CD4-positive, alpha-beta T cell treated with Interleukin-4 for 4 hours (primary cell): ENCODE data around the gene TMEM151A.
A peak's percentile ranks its signal among the peaks of the same experiment; 100 is the strongest.

ENCODE experiments used
- DNase-seq: peaks from one replicate; pipeline ENCODE4 v3.0.0-alpha.2; 2020

Gene TMEM151A

DNA sequence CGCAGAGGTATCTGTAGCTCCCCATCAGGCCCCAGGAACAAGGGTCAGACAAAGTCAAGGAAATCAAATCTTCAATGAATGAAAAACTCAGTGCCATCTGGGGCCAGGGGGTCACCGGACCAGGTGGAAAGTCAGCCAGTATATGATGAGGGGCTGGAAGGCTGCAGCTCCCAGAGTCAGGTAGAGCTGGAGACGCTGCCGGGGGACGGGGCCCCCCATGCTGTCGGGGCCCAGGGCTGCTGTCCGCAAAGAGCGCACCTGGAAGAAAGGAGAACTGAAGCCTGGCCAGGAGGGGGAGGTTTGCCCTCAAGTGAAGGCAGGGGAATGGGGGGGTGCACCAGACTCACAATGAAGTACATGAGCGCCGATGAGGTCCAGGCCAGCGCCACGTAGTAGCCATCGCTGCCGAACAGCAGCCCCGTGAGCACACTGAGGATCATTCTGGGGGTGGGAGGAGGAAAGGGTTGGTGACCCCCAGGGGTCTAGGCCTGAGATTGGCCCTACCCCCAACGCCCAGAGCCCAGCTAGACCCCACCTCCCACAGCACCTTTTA, 7.1 kb upstream of the TMEM151A start:
- DNase-seq = no peak

DNA sequence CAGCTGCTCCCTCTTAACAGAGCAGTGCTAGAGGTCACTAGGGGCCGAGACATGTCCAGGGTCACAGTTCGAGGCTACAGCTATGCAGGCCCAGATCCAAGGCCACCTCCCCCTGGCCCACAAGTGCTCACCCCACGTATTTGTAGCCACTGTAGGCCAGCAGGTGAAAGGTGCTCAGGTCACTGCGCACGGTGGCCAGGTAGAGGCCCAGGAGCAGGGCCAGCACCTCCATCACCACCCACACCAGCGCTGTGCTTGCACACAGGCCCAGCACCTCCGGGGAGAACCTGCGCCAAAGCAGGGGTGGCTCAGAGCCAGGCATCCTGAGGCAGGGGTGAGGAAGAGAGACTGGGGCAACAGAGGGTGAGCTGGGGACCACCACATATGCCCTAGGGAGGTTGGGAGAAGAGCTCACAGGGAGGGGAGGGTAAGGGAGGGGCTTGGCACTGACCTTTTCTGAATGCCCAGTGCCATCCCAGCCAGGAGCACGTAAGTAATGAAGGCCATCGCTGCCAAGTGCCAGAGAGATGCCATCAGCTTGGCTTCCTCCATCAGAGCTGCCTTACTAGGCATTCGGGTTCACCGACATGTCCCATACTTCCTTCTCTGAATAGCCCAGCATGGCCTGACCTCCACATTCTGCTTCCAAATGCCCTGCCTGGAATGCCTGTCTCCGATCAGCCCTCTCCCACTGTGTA, 6.3 kb upstream of the TMEM151A start:
- no peak for DNase-seq

DNA sequence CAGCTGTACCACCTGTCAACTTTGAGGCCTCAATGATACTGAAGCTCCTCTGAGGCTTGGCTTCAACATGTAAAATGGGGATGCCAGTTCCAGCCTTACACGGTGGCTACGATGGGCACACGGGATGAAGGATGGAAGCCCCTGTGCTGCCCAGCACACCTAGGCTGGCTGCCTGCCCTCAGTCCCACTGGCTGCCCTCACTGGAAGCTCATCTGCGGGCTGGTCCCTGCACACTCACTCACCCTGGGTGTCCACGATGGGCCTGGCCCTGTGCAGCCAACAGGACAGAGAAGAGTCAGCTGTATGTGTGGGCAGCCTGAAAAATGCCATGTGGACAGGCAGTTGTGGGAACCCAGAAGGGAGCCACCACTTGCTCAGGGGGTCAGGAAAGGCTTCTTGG, 5.0 kb upstream of the TMEM151A start:
- DNase-seq = no peak

DNA sequence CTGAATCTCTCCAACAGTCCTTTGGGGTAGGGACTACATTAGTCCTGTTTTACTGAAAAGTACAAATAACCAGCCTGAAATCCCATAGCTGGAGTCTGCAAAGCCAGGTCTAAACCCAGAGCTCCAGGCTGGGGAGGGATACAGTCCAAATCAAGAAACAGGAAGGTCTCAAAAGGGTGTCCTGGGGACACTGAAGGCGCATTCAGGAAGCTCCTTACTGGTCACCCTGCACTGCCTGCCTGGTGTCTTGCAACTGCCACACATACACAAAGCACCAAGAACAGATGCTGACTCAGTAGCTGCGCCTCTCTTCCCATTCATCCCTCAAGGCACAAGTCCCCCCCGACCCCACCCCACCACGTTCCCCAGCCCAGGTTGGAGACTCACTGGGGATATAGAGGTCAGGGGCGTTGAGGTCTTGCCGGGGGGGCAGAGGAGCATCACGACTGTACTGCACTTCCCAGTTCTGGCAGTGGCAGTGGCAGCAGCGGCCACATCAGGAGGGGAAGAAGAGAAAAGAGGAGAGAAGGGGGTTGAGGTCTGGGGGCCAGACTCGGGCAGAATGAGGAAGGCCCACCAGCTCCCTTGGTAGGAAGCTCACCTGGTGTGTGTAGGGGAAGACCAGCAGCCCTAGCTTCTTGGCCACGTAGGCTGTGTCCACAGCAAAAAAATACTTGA, 4.3 kb upstream of the TMEM151A start:
- DNase-seq = no peak

DNA sequence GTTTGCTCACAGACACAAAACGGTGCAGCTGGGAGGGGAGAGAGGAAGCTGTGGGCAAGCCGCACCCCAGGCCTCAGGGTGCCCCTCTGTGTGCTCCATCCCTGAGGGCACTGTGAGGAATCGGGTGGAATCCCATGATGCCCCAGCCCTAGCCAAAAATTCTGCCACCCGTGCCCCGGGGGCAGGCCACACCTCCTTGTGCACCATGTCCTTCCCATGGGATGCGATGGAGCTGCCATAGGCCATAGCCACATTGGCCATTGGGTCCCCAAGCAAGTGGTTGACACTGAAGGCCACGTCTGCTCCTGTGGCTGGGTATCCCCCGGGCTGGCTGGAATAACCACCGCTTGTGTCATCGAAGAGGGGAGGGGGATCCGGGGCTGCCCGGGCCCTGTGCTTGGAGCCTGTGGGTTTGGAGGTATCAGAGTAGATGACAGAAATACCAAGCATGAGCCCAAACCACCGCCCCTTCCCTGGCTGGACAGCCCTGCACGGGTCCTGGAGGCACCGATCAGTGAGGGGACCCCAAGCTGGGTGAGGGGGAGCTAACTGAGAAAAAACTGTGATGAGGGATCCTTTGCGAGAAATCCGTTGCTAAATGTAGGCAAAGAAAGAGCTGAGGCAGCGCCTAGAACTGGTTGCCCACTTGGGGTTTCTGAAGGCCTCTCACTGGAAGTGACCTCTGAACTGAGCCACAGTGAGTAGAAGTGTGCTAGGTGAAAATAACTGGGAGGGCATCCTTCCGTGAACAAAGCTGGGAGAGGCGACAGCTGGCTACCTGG, 3.6 kb upstream of the TMEM151A start:
- DNase-seq = no peak

DNA sequence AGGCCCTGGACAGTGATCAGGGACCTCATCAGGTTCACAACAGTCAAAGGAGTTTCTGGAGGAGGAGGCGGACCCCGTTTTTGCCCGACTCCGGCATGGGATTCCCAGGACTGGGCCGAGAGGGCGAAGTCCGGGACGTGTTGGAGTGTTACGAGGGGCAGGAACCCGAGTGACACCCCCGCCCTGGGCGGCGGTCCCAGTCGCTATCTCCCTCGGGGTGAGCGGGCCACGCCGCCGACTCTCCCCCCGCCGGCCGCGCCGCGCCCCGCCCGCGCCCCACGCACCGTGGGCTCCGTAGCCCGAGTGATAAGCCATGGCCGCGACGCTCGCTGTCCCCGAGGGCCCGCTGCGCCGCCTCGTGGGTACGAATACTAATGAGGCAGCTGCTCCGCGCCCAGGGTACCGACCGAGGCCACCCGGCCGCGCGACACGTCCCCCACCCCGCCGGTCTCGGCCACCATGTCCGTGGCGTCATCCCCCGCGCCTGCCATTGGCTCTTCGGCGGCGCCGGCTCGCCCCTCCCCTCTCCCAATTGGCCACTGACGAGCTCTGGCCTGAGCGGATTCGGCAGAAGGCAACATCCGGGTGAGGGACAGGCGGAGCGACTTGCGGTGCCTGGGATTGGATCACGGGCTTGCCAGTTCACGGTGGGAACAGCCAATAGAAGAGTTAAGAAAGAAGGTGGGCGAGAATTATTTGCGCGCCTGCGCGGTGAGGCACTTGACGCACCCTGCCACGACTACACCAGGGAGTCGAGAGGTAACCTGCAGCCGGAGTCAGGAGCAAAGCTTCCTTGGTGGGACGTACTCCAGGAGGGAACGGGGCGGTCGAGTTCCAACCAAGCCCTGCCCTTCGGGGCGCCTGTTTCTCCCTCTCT, 2.8 kb upstream of the TMEM151A start, which contains the start of gene YIF1A:
Gene YIF1A (minus strand): TSS at position 473 of the 877 bp plus-strand sequence. CDS start 158 bp downstream, at position 315.
- peak; percentile 100 for DNase-seq

DNA sequence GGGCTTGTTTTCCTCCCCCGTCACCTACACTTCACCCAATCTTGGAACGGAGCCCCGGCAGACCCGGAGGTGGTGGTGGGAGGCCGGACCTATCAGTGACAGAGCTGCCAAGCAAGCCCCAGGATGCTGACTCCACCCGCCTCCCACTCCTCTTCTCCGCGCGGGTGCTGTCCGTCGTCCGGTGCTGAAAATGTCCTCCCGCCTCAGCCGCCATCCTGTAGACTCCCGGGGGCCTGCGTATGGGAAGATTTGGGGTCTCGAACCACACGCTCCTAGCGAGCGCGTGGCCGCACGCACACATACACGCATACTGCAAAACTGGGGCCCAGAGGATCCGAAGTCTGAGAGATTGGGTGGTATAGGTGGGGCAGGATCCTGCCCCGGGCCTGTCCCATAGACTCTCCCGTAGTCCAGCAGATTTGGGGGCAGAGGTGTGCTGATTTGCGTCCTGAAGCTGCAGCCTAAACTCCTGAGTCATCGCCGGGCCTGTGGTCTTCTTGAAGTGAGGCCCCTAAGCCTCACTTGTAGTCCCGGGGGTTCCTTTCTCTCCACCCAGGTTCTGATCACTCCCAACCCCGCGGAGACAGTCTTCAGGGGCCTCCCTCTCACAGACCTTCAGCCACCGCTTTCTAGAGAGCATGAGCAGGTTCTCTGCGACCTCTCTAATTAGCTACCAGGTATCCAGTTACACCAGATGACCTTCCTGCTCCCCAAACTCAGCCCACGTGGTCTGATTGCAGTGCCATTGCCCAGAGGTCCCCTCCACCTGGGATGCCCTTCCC, 2.0 kb upstream of the TMEM151A start:
- peak; percentile 77 for DNase-seq

DNA sequence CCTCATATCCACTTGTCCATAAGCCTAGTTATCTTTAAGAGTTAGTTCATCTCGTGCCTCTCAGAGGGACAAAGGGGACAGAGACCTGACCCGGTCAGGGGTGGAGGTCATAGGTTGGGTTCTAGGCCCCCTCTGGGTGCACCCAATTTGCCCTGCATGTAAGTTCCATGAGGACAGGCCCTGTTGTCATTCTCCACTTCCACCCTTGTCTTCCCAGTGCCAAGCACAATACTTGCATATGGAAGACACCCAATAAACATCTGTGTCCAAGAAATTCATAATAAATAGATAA, 1.4 kb upstream of the TMEM151A start:
- DNase-seq = no peak

DNA sequence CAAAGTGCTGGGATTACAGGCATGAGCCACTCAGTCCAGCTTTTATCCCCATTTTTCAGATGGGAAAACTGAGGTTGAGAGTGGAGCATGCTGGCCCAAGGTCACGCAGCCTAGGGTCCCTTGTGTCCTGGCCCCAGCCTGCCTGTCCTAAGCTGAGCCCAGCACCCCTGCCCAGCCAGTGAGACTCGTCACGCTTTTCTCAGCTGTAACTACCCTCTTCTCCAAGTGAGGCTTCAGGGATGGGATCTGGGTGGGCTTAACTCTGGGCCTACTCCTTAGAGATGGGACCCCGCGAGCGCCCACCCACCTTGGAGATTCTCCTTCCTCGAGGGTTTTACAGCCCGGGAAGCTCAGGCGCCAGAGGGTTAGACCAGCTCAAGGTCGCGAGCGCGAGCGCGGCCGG, 390 bp upstream of the TMEM151A start:
- DNase-seq = no peak

DNA sequence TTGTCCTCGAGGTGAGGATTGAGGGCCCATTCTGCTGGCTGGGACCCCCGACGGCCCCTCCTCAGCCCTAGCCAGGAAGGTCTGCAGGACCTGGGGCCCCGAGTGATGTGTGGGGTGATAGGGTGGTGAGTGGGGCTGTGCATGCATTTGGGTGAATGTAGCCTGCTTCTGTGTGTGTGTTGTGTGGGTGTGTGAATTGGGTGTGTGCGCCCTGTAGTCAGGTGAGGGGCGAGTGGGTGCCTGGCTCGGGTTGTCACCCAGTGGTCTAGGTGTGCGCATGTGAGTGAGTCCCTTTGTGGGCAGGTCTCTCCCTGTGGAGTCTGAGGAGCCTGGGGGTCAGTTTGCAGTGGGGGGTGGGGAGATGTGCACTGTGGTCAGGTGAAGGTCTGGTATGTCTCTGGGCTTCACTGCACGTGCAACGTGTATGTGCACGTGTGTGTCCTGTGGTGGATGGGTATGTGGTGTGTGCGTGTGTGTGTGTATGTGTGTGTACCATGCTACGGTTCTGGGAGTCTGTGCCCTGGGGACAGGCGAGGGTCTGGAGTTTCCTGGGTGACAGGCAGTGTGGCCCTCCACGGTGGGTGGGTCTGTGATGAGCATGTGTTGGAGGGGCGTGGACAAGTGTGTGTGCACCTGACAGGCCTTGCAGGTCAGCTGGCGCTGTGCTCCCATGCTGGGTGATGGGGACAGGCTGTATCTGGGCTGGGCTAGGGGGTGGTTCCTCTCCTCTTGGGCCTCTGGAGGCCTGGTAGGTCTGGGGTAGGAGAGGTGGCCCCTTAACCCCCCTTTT, 1.0 kb downstream of the TMEM151A start:
- DNase-seq = no peak

DNA sequence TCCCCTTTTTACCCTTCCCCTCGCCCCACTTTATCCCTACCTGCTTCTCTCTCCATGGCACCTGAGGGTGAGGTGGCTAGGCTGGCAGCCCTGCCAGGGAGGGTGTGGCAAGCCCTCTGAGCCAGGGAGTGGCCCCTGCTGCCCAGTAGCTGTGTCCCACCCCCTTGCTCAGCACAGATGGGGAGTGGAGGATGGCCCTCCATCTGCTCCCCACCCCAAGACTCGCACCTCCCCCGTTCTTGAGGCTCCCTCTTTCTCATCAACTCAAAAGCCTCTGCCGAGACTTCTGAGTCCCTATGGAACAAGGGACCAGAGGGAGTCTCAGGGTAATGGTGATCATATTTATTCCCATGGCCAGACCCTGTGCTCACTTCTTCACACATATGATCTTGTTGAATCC, 1.7 kb downstream of the TMEM151A start:
- no peak for DNase-seq

DNA sequence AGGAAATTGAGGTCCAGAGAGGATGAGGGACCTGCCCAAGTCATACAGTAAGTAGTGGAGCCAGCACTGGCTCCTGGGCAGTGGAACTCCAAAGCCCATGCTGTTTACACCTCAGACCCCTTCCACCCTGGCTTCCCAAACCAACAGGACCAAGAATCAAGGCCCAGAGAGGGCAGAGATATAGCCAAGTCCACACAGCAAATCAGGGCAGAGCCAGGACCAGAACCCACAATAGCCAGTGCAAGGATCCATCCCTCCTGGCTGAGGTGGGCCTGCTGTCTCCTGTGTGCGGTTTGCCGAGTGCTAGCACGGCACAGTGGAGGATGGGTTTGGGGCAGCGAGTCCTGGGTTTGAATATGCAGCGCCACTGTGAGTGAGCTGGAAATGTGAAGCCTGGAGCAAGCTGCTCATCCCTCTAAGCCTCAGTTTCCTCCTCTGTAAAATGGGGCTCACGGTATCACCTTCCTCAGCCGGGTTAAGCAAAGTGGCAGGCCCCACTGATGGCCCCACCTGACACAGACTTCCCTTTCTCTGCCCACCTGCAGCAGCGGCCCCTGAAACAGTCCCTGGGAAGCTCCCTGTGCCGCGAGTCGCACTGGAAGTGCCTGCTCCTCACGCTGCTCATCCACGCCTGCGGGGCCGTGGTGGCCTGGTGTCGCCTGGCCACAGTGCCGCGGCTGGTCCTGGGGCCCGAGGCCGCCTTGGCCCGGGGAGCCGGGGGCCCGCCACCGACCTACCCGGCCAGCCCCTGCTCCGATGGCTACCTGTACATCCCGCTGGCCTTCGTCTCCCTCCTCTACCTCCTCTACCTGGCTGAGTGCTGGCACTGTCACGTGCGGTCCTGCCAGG, 2.3 kb downstream of the TMEM151A start:
- no peak for DNase-seq

DNA sequence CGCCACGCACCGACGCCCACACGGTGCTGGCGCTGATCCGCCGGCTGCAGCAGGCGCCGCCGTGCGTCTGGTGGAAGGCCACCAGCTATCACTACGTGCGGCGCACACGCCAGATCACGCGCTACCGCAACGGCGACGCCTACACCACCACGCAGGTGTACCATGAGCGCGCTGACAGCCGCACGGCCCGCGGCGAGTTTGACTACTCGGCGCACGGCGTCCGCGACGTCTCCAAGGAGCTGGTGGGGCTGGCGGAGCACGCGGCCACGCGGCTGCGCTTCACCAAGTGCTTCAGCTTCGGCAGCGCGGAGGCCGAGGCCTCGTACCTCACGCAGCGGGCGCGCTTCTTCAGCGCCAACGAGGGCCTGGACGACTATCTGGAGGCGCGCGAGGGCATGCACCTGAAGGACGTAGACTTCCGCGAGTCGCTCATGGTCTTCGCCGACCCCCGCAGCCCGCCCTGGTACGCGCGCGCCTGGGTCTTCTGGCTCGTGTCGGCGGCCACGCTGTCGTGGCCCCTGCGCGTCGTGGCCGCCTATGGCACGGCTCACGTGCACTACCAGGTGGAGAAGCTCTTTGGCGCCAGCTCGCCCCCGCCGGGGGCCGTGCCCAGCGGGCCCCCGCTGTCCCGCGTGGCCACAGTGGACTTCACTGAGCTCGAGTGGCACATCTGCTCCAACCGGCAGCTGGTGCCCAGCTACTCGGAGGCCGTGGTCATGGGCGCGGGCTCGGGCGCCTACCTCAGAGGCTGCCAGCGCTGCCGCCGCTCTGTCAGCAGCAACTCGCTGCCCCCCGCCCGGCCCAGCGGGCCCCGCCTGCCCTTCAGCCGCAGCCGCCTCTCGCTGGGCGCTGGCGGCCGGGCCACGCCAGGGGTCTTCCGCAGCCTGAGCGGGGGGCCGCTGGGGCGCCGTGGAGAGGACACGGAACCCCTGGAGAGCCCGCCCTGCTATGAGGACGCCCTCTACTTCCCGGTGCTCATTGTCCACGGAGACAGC, 3.2 kb downstream of the TMEM151A start:
- no peak for DNase-seq

DNA sequence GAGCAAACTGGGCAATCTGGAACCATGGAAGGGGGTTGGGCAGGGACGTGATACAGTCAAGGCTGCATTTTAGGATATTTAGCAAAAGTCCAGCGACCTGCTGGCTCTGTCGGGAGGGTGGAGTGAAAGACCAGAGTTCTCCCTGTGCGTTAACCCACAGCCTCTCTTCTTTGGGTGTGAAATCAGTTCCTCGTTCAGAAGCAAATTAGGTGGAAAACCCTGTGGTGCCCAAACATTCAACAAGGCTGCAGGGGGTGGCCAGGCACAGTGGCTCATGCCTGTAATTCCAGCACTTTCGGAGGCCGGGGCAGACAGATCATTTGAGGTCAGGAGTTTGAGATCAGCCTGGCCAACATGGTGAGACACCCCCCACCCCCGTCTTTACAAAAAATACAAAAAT, 5.9 kb downstream of the TMEM151A start:
- no peak for DNase-seq

DNA sequence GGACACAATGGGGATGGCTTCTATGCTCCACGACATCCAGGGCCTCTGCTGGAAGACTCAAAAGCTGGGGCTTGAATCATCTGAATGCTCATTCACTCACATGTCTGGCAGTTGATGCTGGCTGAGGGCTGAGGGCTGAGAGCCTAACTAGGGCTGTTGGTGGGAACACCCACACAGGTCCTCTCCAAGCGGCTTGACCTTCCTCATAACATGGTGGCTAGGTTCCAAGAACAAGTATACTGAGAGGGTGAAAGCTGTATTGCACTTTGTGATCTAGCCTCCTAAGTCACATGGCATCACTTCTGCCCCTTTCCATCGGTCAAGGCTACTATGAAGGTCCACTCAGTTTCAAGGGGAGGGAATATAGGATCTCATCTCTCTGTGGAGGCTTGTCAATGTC, 7.5 kb downstream of the TMEM151A start:
- DNase-seq = no peak

DNA sequence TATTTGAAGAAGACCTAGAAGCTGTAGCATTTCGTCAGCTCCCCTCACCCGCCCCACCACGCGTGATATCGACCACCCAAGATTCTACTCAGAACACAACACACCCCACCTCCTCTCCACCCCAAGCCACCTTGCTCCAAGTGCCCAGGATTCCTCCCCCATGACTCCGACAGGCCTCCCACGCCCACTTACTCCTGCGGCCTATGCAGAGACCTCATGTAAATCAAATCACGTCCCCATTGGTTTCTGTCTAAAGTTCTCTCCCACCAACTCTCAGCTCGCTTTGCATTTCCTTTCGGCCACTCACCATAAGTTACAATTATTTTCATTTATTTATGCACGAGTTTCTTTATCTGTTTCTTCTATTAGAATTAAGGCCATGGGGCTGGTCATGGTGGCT, 11.0 kb downstream of the TMEM151A start:
- DNase-seq = no peak

DNA sequence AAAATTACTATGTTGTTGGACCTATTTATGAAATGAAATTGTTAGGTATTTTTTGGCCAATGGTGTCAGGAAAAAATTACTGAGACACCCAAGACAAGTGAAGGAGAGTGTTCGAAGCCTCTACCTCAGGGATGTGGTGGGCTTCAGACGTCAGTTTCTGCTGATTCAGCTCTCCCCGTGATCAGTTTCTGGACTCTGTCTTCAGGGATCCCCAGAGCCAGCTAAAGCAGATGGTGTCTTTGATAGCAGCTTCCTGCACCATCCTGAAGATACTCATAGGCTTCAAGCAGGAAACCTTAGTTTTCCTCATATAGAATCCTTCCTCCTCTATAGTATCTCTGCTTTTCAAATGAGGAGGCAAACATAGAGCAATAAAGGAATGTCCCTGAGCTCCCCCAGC, 17.8 kb downstream of the TMEM151A start:
- no peak for DNase-seq

DNA sequence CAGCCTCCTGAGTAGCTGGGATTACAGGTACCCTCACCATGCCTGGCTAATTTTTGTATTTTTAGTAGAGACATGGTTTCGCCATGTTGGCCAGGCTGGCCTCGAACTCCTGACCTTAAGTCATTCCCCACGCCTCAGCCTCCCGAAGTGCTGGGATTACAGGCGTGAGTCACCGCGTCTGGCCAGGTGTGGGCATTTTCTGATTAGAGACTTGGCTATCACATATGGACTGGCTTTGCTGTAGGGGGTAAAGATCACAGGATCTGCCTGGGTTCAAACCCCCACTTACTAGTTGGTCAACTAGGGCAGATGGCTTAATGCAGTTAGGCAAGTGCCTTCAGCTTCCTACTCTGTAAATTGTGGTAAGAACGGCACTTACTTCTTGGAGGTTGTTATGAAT, 18.6 kb downstream of the TMEM151A start:
- no peak for DNase-seq
